ENCODE data around the gene KANK2.
"Not testable (repeated sequence)": the region's sequence is repeated elsewhere in the genome, so short reads cannot be mapped to it uniquely, and the experiment has no call there.

Gene KANK2

GRCh38 chr19:11172576-11172975, 24.8 kb downstream of the KANK2 start:
- DNase-seq (ENCODE audit: low read depth in 2 of 2) = no peak

- no peak for DNase-seq (ENCODE audit: low read depth in 2 of 2)
These were observed 26.2 kb downstream of the KANK2 start for GRCh38 chr19:11171144-11171543.

- DNase-seq (ENCODE audit: low read depth in 2 of 2) = no peak
These were observed 27.3 kb downstream of the KANK2 start for GRCh38 chr19:11169896-11170678.

GRCh38 chr19:11168568-11168967, 28.8 kb downstream of the KANK2 start:
- DNase-seq (ENCODE audit: low read depth in 2 of 2) = no peak

- DNase-seq (ENCODE audit: low read depth in 2 of 2) = no peak
These were observed 30.8 kb downstream of the KANK2 start for GRCh38 chr19:11166281-11167142.

- DNase-seq (ENCODE audit: low read depth in 2 of 2) = no peak
These were observed 31.8 kb downstream of the KANK2 start for GRCh38 chr19:11165486-11166030.

GRCh38 chr19:11164879-11165406, 32.4 kb downstream of the KANK2 start:
- no peak for DNase-seq (ENCODE audit: low read depth in 2 of 2)

- DNase-seq (ENCODE audit: low read depth in 2 of 2) = no peak
These were observed 33.0 kb downstream of the KANK2 start for GRCh38 chr19:11164296-11164695.

GRCh38 chr19:11160440-11160768, 36.9 kb downstream of the KANK2 start:
- not testable (repeated sequence) for DNase-seq (ENCODE audit: low read depth in 2 of 2)

GRCh38 chr19:11159598-11160439, 37.5 kb downstream of the KANK2 start:
- no peak for DNase-seq (ENCODE audit: low read depth in 2 of 2)

GRCh38 chr19:11155373-11156120, 41.8 kb downstream of the KANK2 start, which contains the start of gene SPC24:
TSS of gene SPC24 (minus strand) at chr19:11155782. CDS start at chr19:11155776, 6 bp downstream.
- DNase-seq (ENCODE audit: low read depth in 2 of 2) = peak; percentile 61 to 80

GRCh38 chr19:11154683-11155047, 42.7 kb downstream of the KANK2 start:
- no peak for DNase-seq (ENCODE audit: low read depth in 2 of 2)

GRCh38 chr19:11152318-11153062, 44.9 kb downstream of the KANK2 start:
- DNase-seq (ENCODE audit: low read depth in 2 of 2) = no peak

GRCh38 chr19:11151181-11151580, 46.2 kb downstream of the KANK2 start:
- DNase-seq (ENCODE audit: low read depth in 2 of 2) = no peak

GRCh38 chr19:11148001-11148400, 49.3 kb downstream of the KANK2 start:
- no peak for DNase-seq (ENCODE audit: low read depth in 2 of 2)

GRCh38 chr19:11145536-11145924, 51.8 kb downstream of the KANK2 start:
- DNase-seq (ENCODE audit: low read depth in 2 of 2) = no peak

GRCh38 chr19:11142528-11143171, 54.7 kb downstream of the KANK2 start:
- no peak for DNase-seq (ENCODE audit: low read depth in 2 of 2)

GRCh38 chr19:11141937-11142527, 55.3 kb downstream of the KANK2 start:
- DNase-seq (ENCODE audit: low read depth in 2 of 2) = no peak

GRCh38 chr19:11140896-11141295, 56.4 kb downstream of the KANK2 start:
- no peak for DNase-seq (ENCODE audit: low read depth in 2 of 2)

All from stimulated activated CD4-positive, alpha-beta T cell treated with anti-CD3 and anti-CD28 coated beads, Interleukin-1b, Interleukin-23, amount 100 ng/mL, for 1 hour (primary cell).